ENCODE data around the gene CDC42BPB.

DNA sequence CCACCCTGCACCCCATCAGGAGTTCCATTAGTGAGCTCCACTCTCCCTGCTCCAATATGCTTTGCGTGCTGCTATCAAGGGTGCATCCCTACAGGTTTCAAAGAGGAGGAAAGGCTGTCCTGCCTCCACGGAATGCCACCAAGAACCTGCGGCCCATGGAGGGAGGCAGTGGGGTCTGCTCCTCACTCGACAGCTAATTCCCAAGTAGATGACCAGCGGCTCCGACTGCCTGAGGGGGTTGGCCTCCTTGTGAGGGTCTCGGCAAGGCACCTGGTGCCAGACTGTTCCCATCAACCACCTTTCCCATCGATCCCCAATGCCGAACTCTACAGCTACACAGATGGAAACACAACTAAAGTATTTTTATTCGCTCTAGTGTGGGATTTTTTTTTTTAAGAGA, 98.9 kb downstream of the CDC42BPB start:
- TF ChIP-seq, protein P1, sequence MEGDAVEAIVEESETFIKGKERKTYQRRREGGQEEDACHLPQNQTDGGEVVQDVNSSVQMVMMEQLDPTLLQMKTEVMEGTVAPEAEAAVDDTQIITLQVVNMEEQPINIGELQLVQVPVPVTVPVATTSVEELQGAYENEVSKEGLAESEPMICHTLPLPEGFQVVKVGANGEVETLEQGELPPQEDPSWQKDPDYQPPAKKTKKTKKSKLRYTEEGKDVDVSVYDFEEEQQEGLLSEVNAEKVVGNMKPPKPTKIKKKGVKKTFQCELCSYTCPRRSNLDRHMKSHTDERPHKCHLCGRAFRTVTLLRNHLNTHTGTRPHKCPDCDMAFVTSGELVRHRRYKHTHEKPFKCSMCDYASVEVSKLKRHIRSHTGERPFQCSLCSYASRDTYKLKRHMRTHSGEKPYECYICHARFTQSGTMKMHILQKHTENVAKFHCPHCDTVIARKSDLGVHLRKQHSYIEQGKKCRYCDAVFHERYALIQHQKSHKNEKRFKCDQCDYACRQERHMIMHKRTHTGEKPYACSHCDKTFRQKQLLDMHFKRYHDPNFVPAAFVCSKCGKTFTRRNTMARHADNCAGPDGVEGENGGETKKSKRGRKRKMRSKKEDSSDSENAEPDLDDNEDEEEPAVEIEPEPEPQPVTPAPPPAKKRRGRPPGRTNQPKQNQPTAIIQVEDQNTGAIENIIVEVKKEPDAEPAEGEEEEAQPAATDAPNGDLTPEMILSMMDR (IDR thresholded peaks at IDR 0.05; ENCODE audit: low read depth, low read length) = no peak
- no peak for TF ChIP-seq EZH2phosphoT487 (IDR thresholded peaks at IDR 0.05; ENCODE audit: low read depth)

Data from OCI-LY3 (cell line).